ENCODE results near the gene TRHDE. TPM values are rescaled to one million over a fixed set of nuclear protein-coding genes. Genes with fewer than 3 reads are reported as not detected.

The TRHDE gene
- total RNA-seq, 4 donors from 2014 or later, result under 0.01 to 0.95 (median 0.50) TPM; not detected in 1

DNA sequence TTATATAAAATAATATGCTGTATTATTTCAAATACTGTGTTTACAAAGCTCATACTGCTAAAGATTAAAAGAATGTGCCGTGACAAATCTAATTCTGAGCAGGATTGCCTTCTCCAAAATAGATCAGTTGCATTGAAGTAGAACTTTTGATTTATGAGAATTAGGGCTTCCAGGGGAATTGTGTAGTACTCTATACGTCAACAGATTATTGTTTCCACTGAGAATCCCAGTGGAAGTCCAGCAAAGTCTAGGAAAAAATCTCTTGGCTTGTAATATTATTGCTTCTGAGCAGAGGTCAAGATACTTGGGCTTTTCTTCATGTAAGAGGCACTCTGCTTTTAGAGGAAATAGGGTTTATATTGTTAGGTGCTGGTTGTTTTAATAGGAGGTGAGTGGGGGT is 133.9 kb downstream of the TRHDE start:
- no peaks in the 10 kb centered on the region for H3K9me3 ChIP-seq
- no peak overlapping the region for H3K4me3 ChIP-seq
- no peaks in the 10 kb centered on the region for H3K36me3 ChIP-seq
- no peaks in the 10 kb centered on the region for H3K27me3 ChIP-seq
- 23 to 29% methylated on average over 2 of the region's 2 CpGs for WGBS, 2 donors
- intact Hi-C loops (cut with DNase I), result no loop called here
- no peak for DNase-seq
- TF ChIP-seq POLR2A (IDR thresholded peaks at IDR 0.05), result no peak
- TF ChIP-seq, protein P1, sequence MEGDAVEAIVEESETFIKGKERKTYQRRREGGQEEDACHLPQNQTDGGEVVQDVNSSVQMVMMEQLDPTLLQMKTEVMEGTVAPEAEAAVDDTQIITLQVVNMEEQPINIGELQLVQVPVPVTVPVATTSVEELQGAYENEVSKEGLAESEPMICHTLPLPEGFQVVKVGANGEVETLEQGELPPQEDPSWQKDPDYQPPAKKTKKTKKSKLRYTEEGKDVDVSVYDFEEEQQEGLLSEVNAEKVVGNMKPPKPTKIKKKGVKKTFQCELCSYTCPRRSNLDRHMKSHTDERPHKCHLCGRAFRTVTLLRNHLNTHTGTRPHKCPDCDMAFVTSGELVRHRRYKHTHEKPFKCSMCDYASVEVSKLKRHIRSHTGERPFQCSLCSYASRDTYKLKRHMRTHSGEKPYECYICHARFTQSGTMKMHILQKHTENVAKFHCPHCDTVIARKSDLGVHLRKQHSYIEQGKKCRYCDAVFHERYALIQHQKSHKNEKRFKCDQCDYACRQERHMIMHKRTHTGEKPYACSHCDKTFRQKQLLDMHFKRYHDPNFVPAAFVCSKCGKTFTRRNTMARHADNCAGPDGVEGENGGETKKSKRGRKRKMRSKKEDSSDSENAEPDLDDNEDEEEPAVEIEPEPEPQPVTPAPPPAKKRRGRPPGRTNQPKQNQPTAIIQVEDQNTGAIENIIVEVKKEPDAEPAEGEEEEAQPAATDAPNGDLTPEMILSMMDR (IDR thresholded peaks at IDR 0.05), result no peak
- H3K4me1 ChIP-seq, result no peaks in the 10 kb centered on the region
- no peak overlapping the region for H3K27ac ChIP-seq

DNA sequence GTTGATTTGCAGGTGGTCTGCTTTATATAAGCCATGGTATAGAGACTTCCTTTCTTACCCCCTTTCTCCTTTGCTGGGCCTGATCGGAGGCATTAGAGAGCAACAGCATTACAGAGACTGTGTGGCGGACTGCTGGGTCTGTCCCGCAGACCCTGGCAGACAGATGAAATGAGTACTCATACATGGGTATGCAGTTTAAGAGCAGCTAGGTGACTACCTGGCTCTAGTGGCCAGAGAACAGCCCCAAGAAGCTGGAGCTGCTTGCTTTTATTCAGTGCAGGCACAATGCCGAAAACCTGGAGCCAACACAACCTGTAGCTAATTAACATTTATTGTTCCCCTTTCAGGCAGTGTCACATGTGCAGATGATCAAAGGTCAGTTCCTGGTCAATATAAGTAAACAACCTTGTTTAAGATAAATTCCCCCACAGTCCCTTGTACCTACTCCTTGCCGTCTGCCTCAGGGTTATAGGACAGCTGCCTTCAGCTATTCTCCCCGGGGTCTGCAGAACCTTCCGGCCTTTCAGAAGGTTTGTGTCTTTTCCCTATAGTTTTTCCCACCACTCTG is 160.0 kb downstream of the TRHDE start:
- no peaks in the 10 kb centered on the region for H3K4me1 ChIP-seq
- 67 to 72% methylated on average over 6 to 7 of the region's 7 CpGs for WGBS, 2 donors
- TF ChIP-seq, protein P1 (IDR thresholded peaks at IDR 0.05), result no peak

DNA sequence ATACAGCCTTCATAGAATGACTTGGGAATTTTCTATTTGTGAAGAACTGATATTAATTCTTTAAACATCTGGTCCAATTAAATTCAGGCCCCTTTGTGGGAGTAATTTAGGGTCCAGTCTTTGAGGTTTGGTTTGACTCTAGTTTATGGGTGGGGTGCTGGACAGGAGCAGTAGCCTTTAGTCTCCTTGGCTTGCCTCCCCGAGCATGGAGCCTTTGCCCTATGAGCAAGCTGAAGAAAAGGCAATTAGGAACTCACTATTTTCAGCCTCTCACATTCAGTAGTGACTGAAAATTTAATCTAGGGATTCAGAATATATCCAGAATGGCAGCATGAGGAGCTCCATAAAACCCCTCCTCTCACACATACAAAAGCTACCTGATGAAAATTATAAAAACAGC is 161.1 kb downstream of the TRHDE start:
- Histone ChIP-seq H3K27ac (no peak overlapping the region), H3K4me1 (no peaks in the 10 kb centered on the region), H3K9me3 (no peaks in the 10 kb centered on the region), H3K27me3 (no peaks in the 10 kb centered on the region), H3K4me3 (no peak overlapping the region), H3K36me3 (no peaks in the 10 kb centered on the region)
- 45 to 63% methylated on average over 1 of the region's 1 CpG for whole genome bisulfite sequencing, 2 donors
- intact Hi-C loops (cut with DNase I), result no loop called here
- DNase-seq, result no peak
- TF ChIP-seq, protein P1 (IDR thresholded peaks at IDR 0.05), result no peak
- no peak for TF ChIP-seq POLR2A (IDR thresholded peaks at IDR 0.05)

More for the DNA sequence above, 160.0 kb downstream of the TRHDE start:
- Histone ChIP-seq H3K27ac (no peak overlapping the region), H3K4me3 (no peak overlapping the region), H3K36me3 (no peaks in the 10 kb centered on the region), H3K9me3 (no peaks in the 10 kb centered on the region), H3K27me3 (no peaks in the 10 kb centered on the region)
- DNase-seq, result no peak
- intact Hi-C loops (cut with DNase I), result no loop called here

DNA sequence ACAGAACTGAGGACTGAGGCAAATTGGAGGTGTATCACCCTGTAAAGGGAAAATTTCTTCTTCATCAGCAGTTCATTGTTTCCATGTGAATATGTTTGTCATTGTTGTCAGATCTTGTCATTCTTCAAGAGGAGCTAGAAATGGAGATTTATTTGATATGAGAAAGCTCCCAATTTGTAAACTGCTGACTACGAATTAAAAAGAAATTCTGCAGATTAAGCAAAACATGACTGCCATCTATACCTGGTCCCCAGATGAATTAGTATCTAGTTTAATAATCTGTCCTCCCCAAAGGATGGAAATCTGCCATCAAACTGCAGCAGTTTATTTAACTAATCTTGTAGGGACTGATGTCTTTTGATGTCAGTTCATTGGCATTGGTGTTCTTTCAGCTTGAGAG is 162.8 kb downstream of the TRHDE start:
- Histone ChIP-seq H3K4me1 (no peaks in the 10 kb centered on the region), H3K27ac (no peak overlapping the region), H3K4me3 (no peak overlapping the region), H3K27me3 (no peaks in the 10 kb centered on the region), H3K36me3 (no peaks in the 10 kb centered on the region), H3K9me3 (peaks cover 0 to 6% (median 0%) of the 10 kb centered on the region in 3 donors)
- no peak for DNase-seq
- intact Hi-C loops (cut with DNase I), result no loop called here
- WGBS, 2 donors, result 65 to 81% methylated on average over 1 of the region's 1 CpG
- TF ChIP-seq POLR2A (IDR thresholded peaks at IDR 0.05), result no peak
- TF ChIP-seq, protein P1 (IDR thresholded peaks at IDR 0.05), result no peak

DNA sequence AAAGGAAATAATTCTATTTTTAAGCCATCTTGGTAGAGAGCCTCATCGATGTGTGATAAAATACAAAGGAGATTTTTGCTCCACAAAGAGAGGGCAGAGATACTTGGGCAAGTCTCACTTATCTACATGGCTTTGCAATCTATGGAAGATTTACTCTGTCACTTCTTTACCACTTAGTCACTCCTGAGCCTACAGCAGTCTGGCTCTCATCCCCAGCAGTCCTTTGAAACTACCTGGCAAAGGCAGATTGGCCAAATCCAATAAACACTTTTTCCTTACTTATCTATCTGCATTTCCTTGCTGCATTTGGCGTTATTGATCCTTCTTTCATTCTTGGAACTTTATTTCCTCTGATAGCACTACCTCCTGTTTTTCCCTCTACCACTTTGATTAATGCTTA is 170.0 kb downstream of the TRHDE start:
- TF ChIP-seq, protein P1 (IDR thresholded peaks at IDR 0.05), result no peak
- TF ChIP-seq POLR2A (IDR thresholded peaks at IDR 0.05), result no peak
- no peaks in the 10 kb centered on the region for H3K4me1 ChIP-seq
- no peak for DNase-seq
- H3K27me3 ChIP-seq, result no peaks in the 10 kb centered on the region
- H3K36me3 ChIP-seq, result no peaks in the 10 kb centered on the region
- peaks cover 0 to 6% (median 0%) of the 10 kb centered on the region in 3 donors for H3K9me3 ChIP-seq
- no peak overlapping the region for H3K4me3 ChIP-seq
- WGBS, 2 donors, result 78 to 84% methylated on average over 2 of the region's 2 CpGs
- no peak overlapping the region for H3K27ac ChIP-seq
- intact Hi-C loops (cut with DNase I), result no loop called here
